Measurements from ENCODE around the gene CRB2.

The CRB2 gene

GRCh38 chr9:123359546-123359945 lies 3.5 kb downstream of the CRB2 start:
- no peak overlapping the region for H3K4me3 ChIP-seq (ENCODE audit: low read depth, low read length)
- no peak for TF ChIP-seq CTCF (IDR thresholded peaks at IDR 0.05; ENCODE audit: control insufficient read depth, extremely low read depth, insufficient read depth)
- peak; percentile 7 for DNase-seq (ENCODE audit: low read depth)

GRCh38 chr9:123360161-123361085 lies 4.4 kb downstream of the CRB2 start:
- DNase-seq (ENCODE audit: low read depth): no peak
- no peak overlapping the region for H3K4me3 ChIP-seq (ENCODE audit: low read depth, low read length)
- TF ChIP-seq CTCF (IDR thresholded peaks at IDR 0.05; ENCODE audit: control insufficient read depth, extremely low read depth, insufficient read depth): no peak

GRCh38 chr9:123361086-123361730 lies 5.2 kb downstream of the CRB2 start:
- TF ChIP-seq CTCF (IDR thresholded peaks at IDR 0.05; ENCODE audit: control insufficient read depth, extremely low read depth, insufficient read depth): no peak

GRCh38 chr9:123361731-123362510 lies 5.9 kb downstream of the CRB2 start:
- no peak for DNase-seq (ENCODE audit: low read depth)
- TF ChIP-seq CTCF (IDR thresholded peaks at IDR 0.05; ENCODE audit: control insufficient read depth, extremely low read depth, insufficient read depth): no peak
- H3K4me3 ChIP-seq (ENCODE audit: low read depth, low read length): no peak overlapping the region

More at GRCh38 chr9:123361086-123361730, 5.2 kb downstream of the CRB2 start:
- no peak for DNase-seq (ENCODE audit: low read depth)
- no peak overlapping the region for H3K4me3 ChIP-seq (ENCODE audit: low read depth, low read length)

GRCh38 chr9:123362856-123363255 lies 6.9 kb downstream of the CRB2 start:
- H3K4me3 ChIP-seq (ENCODE audit: low read depth, low read length): no peak overlapping the region
- no peak for TF ChIP-seq CTCF (IDR thresholded peaks at IDR 0.05; ENCODE audit: control insufficient read depth, extremely low read depth, insufficient read depth)

GRCh38 chr9:123364241-123364824 lies 8.3 kb downstream of the CRB2 start:
- no peak for DNase-seq (ENCODE audit: low read depth)
- no peak for TF ChIP-seq CTCF (IDR thresholded peaks at IDR 0.05; ENCODE audit: control insufficient read depth, extremely low read depth, insufficient read depth)
- H3K4me3 ChIP-seq (ENCODE audit: low read depth, low read length): no peak overlapping the region

More at GRCh38 chr9:123362856-123363255, 6.9 kb downstream of the CRB2 start:
- no peak for DNase-seq (ENCODE audit: low read depth)

Data from LNCaP clone FGC (cell line).